ENCODE results near the gene PRSS8.

- TF ChIP-seq, protein P1, sequence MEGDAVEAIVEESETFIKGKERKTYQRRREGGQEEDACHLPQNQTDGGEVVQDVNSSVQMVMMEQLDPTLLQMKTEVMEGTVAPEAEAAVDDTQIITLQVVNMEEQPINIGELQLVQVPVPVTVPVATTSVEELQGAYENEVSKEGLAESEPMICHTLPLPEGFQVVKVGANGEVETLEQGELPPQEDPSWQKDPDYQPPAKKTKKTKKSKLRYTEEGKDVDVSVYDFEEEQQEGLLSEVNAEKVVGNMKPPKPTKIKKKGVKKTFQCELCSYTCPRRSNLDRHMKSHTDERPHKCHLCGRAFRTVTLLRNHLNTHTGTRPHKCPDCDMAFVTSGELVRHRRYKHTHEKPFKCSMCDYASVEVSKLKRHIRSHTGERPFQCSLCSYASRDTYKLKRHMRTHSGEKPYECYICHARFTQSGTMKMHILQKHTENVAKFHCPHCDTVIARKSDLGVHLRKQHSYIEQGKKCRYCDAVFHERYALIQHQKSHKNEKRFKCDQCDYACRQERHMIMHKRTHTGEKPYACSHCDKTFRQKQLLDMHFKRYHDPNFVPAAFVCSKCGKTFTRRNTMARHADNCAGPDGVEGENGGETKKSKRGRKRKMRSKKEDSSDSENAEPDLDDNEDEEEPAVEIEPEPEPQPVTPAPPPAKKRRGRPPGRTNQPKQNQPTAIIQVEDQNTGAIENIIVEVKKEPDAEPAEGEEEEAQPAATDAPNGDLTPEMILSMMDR (IDR thresholded peaks at IDR 0.05 in 2 of 3, conservative IDR thresholded peaks at IDR 0.05 in 1 of 3; ENCODE audit: borderline replicate concordance in 1 of 3, insufficient read depth in 1 of 3, low read depth in 2 of 3, low read length in 2 of 3) = no peak
- TF ChIP-seq SIN3A (IDR thresholded peaks at IDR 0.05; ENCODE audit: low read depth) (no peak), EZH2phosphoT487 (IDR thresholded peaks at IDR 0.05; ENCODE audit: borderline replicate concordance) (no peak), YY1 (IDR thresholded peaks at IDR 0.05; ENCODE audit: extremely low read depth, insufficient replicate concordance, low read depth, low read length) (no peak), EZH2 (IDR thresholded peaks at IDR 0.05) (no peak), POLR2AphosphoS5 (IDR thresholded peaks at IDR 0.05; ENCODE audit: low read depth, low read length) (no peak), POLR2A (IDR thresholded peaks at IDR 0.05; ENCODE audit: borderline replicate concordance, extremely low read depth, insufficient read depth, insufficient read length) (no peak), ELF1 (IDR thresholded peaks at IDR 0.05; ENCODE audit: borderline replicate concordance, low read depth) (no peak), EGR1 (IDR thresholded peaks at IDR 0.05; ENCODE audit: low read depth) (no peak), ATF3 (IDR thresholded peaks at IDR 0.05) (no peak), REST (IDR thresholded peaks at IDR 0.05; ENCODE audit: low read depth) (no peak), CEBPB (IDR thresholded peaks at IDR 0.05; ENCODE audit: low read depth) (no peak), SP1 (IDR thresholded peaks at IDR 0.05; ENCODE audit: low read depth) (no peak)
- TF ChIP-seq, protein P2, sequence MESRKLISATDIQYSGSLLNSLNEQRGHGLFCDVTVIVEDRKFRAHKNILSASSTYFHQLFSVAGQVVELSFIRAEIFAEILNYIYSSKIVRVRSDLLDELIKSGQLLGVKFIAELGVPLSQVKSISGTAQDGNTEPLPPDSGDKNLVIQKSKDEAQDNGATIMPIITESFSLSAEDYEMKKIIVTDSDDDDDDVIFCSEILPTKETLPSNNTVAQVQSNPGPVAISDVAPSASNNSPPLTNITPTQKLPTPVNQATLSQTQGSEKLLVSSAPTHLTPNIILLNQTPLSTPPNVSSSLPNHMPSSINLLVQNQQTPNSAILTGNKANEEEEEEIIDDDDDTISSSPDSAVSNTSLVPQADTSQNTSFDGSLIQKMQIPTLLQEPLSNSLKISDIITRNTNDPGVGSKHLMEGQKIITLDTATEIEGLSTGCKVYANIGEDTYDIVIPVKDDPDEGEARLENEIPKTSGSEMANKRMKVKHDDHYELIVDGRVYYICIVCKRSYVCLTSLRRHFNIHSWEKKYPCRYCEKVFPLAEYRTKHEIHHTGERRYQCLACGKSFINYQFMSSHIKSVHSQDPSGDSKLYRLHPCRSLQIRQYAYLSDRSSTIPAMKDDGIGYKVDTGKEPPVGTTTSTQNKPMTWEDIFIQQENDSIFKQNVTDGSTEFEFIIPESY (IDR thresholded peaks at IDR 0.05; ENCODE audit: extremely low read depth, insufficient replicate concordance, low read length) = no peak
These were observed 46.9 kb upstream of the PRSS8 start for GRCh38 chr16:31182391-31182790.

Data from HCT116 (cell line).